K562 (cell line): ENCODE data around the gene TRMU. TPM values are rescaled to one million over a fixed set of nuclear protein-coding genes. Genes with fewer than 3 reads are reported as not detected.

Source experiments
- ATAC-seq: fragments of 200-7000 bp; cut with Tn5 transposase; 3 replicates; pipeline ENCODE4 v1.9.1; 2020; ENCODE audit warnings: moderate library complexity
- BruUV-seq: library from RNA; stranded (reverse); fragments of 400-500 nt; replicated peaks from 2 replicates; lab custom pipeline; 2021; lab: Mats Ljungman, UMichigan
- CTCF ChIA-PET: fragments of 300-600 bp; formaldehyde crosslinking; extraction: SDS; loops from one replicate; lab custom pipeline; 2021; ENCODE audit warnings: low intra/inter-chr PET ratio; lab: Yijun Ruan, JAX
- POLR2A ChIA-PET: fragments of 300-600, 350-650 bp; sonication (Branson Sonifier 250); formaldehyde crosslinking; extraction: SDS; loops from one replicate; lab custom pipeline; 2021; ENCODE audit warnings: antibody characterized with exemption, inconsistent platforms; lab: Yijun Ruan, JAX
- DNase-seq, 4 experiments: peaks; one replicate each; pipeline versions ENCODE4 v3.0.0 to v3.0.0-alpha.2; 2011 to 2018; ENCODE audit warnings: low spot score in 3 of 4, mixed read lengths in 3 of 4; ENCODE audit errors: extremely low read depth in 1 of 4
- FAIRE-seq: peaks from 2 replicates; lab custom pipeline; 2011; peaks lifted over from hg19 to GRCh38; lab: Jason Lieb, UNC
- H2AFZ ChIP-seq: 2 replicates; pipeline ENCODE4 v1.6.0; 2011; ENCODE audit warnings: low read depth, low read length, control low read depth, inconsistent platforms
- H3K27ac ChIP-seq: fragments of 200-600 bp; 3 replicates; pipeline ENCODE4 v1.8.0; 2011; ENCODE audit warnings: low read depth, mild to moderate bottlenecking, control low read depth, inconsistent platforms, low read length, moderate library complexity, mixed read lengths; ENCODE audit errors: extremely low read depth
- H3K27me3 ChIP-seq, 2 experiments: fragments of 300-600 bp in 1 of 2; 2 replicates in 1 of 2; 3 replicates in 1 of 2; pipeline versions ENCODE4 v1.6.0 to v1.8.0; 2011; ENCODE audit warnings: inconsistent platforms in 2 of 2, low read length in 2 of 2, mild to moderate bottlenecking in 1 of 2, mixed read lengths in 1 of 2, moderate library complexity in 1 of 2; ENCODE audit not compliant: control insufficient read depth in 2 of 2, insufficient read depth in 2 of 2
- H3K36me3 ChIP-seq: fragments of 300-600 bp; 3 replicates; pipeline ENCODE4 v1.8.0; 2011; ENCODE audit warnings: mild to moderate bottlenecking, low read length, inconsistent platforms; ENCODE audit not compliant: control insufficient read depth, insufficient read depth
- H3K4me1 ChIP-seq, 2 experiments: fragments of 200-600 bp in 1 of 2; replicated peaks in 1 of 2; 2 replicates in 1 of 2; 3 replicates in 1 of 2; pipeline versions ENCODE4 v1.5.1 to v1.8.0; 2011; ENCODE audit warnings: inconsistent platforms in 2 of 2, low read length in 2 of 2, mild to moderate bottlenecking in 1 of 2, mixed read lengths in 1 of 2, moderate library complexity in 1 of 2; ENCODE audit not compliant: control insufficient read depth in 2 of 2, insufficient read depth in 2 of 2
- H3K4me2 ChIP-seq: 2 replicates; pipeline ENCODE4 v1.6.1; 2011; ENCODE audit warnings: low read length, control low read depth, inconsistent platforms, mixed read lengths; ENCODE audit not compliant: insufficient read depth
- H3K4me3 ChIP-seq: fragments of 200-600 bp; sonication (generic), shearing (Covaris generic); 2 replicates; pipeline ENCODE4 v1.5.1; 2016; ENCODE audit warnings: control low read depth, inconsistent platforms
- H3K79me2 ChIP-seq: fragments of 200-600 bp; 3 replicates; pipeline ENCODE4 v1.8.0; 2011; ENCODE audit warnings: low read length, inconsistent platforms; ENCODE audit not compliant: control insufficient read depth, insufficient read depth
- H3K9ac ChIP-seq, 2 experiments: 2 replicates each; pipeline versions ENCODE4 v1.6.0 to v1.6.1; 2011; ENCODE audit warnings: low read depth in 2 of 2, low read length in 2 of 2, control low read depth in 1 of 2, inconsistent platforms in 1 of 2, mild to moderate bottlenecking in 1 of 2, mixed read lengths in 1 of 2; ENCODE audit not compliant: insufficient read depth in 1 of 2
- H3K9me1 ChIP-seq: one replicate; pipeline ENCODE4 v1.6.0; 2011; ENCODE audit warnings: inconsistent platforms, mild to moderate bottlenecking, low read length, moderate library complexity; ENCODE audit not compliant: control insufficient read depth, insufficient read depth
- H3K9me3 ChIP-seq: replicated peaks from 2 replicates; pipeline ENCODE4 v1.5.1; 2011; ENCODE audit warnings: low read depth, low read length, inconsistent platforms; ENCODE audit not compliant: control insufficient read depth, insufficient read depth
- H4K20me1 ChIP-seq: replicated peaks from 2 replicates; pipeline ENCODE4 v1.6.1; 2011; ENCODE audit warnings: low read length, inconsistent platforms, mixed read lengths; ENCODE audit not compliant: control insufficient read depth, insufficient read depth
- CTCF ChIP-seq, 3 experiments: IDR thresholded peaks in 2 of 3; conservative IDR thresholded peaks in 1 of 3; 2 replicates each; pipeline ENCODE4 v1.5.1; 2011 to 2012; ENCODE audit warnings: low read length in 3 of 3, mild to moderate bottlenecking in 3 of 3, control low read depth in 2 of 3, improper control_type of control experiment in 1 of 3, inconsistent platforms in 1 of 3, low read depth in 1 of 3, mixed read lengths in 1 of 3, moderate library complexity in 1 of 3; ENCODE audit not compliant: insufficient read depth in 2 of 3
- EWSR1 ChIP-seq: fragments of 450-650 bp; IDR thresholded peaks from 2 replicates; pipeline ENCODE4 v1.6.1; 2018; ENCODE audit warnings: borderline replicate concordance, mild to moderate bottlenecking, low read depth, moderate library complexity; ENCODE audit not compliant: partially characterized antibody
- IRF9 ChIP-seq: fragments of 450-650 bp; IDR thresholded peaks from 2 replicates; pipeline ENCODE4 v1.6.1; 2016; ENCODE audit warnings: missing biosample characterization, missing genetic modification characterization
- RAD21 ChIP-seq, 2 experiments: fragments of 250-450 bp in 1 of 2; fragments of 450-650 bp in 1 of 2; sonication (Bioruptor Pico) in 1 of 2; formaldehyde crosslinking in 1 of 2; IDR thresholded peaks in 1 of 2; conservative IDR thresholded peaks in 1 of 2; 2 replicates each; pipeline versions ENCODE4 v1.4.0 to v1.8.0; 2020 to 2022; ENCODE audit warnings: mild to moderate bottlenecking in 2 of 2, moderate library complexity in 1 of 2
- REST ChIP-seq, 2 experiments: fragments of 450-650 bp; formaldehyde crosslinking in 1 of 2; IDR thresholded peaks; 2 replicates each; pipeline versions ENCODE4 v1.4.0 to v1.6.1; 2014 to 2020; ENCODE audit warnings: mild to moderate bottlenecking in 2 of 2, borderline replicate concordance in 1 of 2, low read depth in 1 of 2
- SMC3 ChIP-seq: conservative IDR thresholded peaks from 2 replicates; pipeline ENCODE4 v1.6.1; 2011; ENCODE audit warnings: low read depth, low read length, improper control_type of control experiment; ENCODE audit not compliant: insufficient read depth
- SRSF1 ChIP-seq: fragments of 200-400 bp; formaldehyde crosslinking; IDR thresholded peaks from 2 replicates; pipeline ENCODE4 v1.6.1; 2017; ENCODE audit warnings: mild to moderate bottlenecking, low read depth, low read length, moderate library complexity
- TCF7 ChIP-seq: sonication (generic); IDR thresholded peaks from 2 replicates; pipeline ENCODE4 v1.6.1; 2016; ENCODE audit warnings: antibody characterized with exemption, borderline replicate concordance
- WGBS: fragments of 100-300 bp; shearing (Covaris generic); methylation state at CpG from one replicate; pipeline ENCODE4 v1.1.6; 2016; ENCODE audit warnings: low coverage, mixed read lengths; ENCODE audit not compliant: insufficient coverage; ENCODE audit errors: missing lambda C conversion rate; 5-methylcytosine and 5-hydroxymethylcytosine counted together
- in situ Hi-C: fragments of 300-500 bp; cut with MboI; formaldehyde crosslinking; loops from 4 replicates; pipeline ENCODE4 v1.15.0; 2018; ENCODE audit warnings: inconsistent platforms, mixed read lengths
- intact Hi-C: fragments of 100-400 bp; cut with micrococcal nuclease; formaldehyde crosslinking; loops from 2 replicates; pipeline ENCODE4 v1.14.2; 2022
- polyA plus RNA-seq, 8 experiments: library from polyadenylated mRNA; depleted of rRNA in 4 of 8; stranded (reverse) in 5 of 8; unstranded in 3 of 8; fragments of >200 nt; fragmentation: Nextera tagmentation in 2 of 8; fragmentation: Illumina TruSeq in 1 of 8; extraction: Ambion mirVana in 2 of 8; extraction: Trizol in 1 of 8; gene quantifications; 2 replicates each; pipeline versions ENCODE4 v1.2.1 to v1.2.3, GENCODE V29; 2011 to 2014; ENCODE audit warnings: inconsistent platforms in 1 of 8, missing spikeins in 1 of 8
- total RNA-seq, 7 experiments: library from RNA; depleted of rRNA in 6 of 7; stranded (reverse); fragments of >200 nt in 6 of 7; fragmentation: Illumina TruSeq in 2 of 7; extraction: Trizol in 2 of 7; gene quantifications; 2 replicates each; pipeline versions ENCODE4 v1.2.1 to v1.2.3, GENCODE V29; 2011 to 2021; ENCODE audit warnings: low replicate concordance in 1 of 7

Gene TRMU
- total and polyA plus RNA-seq, 9 of the 15 experiments (the other 6 are each of a cell fraction or from before 2014, with no cell fraction given), result 2.3 to 49.9 (median 35.3) TPM

- in situ Hi-C loops, result no loop called here
- intact Hi-C loops, result no loop called here
- Histone ChIP-seq H3K4me1 (peaks cover 0 to 3% of the 10 kb centered on the region in 2 experiments; a peak in 2 of 5 replicates), H3K4me3 (no peak overlapping the region), H3K27me3 (no peaks in the 10 kb centered on the region), H3K9ac (no peak overlapping the region), H3K27ac (no peak overlapping the region), H3K36me3 (peaks cover 52% of the 10 kb centered on the region; the same call in 2 of the 3 replicates), H3K4me2 (no peak overlapping the region), H3K9me3 (no peaks in the 10 kb centered on the region), H3K9me1 (no peaks in the 10 kb centered on the region), H2AFZ (no peak overlapping the region), H3K79me2 (no peaks in the 10 kb centered on the region), H4K20me1 (peaks cover 3% of the 10 kb centered on the region; the same call in 1 of the 2 replicates)
- ATAC-seq, result peak; percentile 88
- CTCF ChIA-PET, result interaction anchor here (1.2 kb wide), 1 partner anchor 187 kb away, joined by 4 read pairs; no protein-coding TSS in a partner anchor
- POLR2A ChIA-PET, result no interaction called here
- DNase-seq, result peak; percentile 48 to 66 (median 62)
- FAIRE-seq, result no peak
- no TSS peak for BruUV-seq
- WGBS, result 71% methylated on average over 16 of the region's 22 CpGs
- TF ChIP-seq IRF9, result no peak
- TF ChIP-seq EWSR1, result no peak
- TF ChIP-seq SRSF1, result no peak
- peak; percentile 63 to 64 (median 63) for TF ChIP-seq CTCF (IDR thresholded peaks at IDR 0.05 in 2 of 3, conservative IDR thresholded peaks at IDR 0.05 in 1 of 3; ENCODE audit: insufficient read depth in 2 of 3, low read depth in 1 of 3, low read length in 3 of 3)
- peak; percentile 28; the same call in 1 of the 2 replicates for TF ChIP-seq REST (IDR thresholded peaks at IDR 0.05; ENCODE audit: borderline replicate concordance)
- TF ChIP-seq REST (CRISPR knock-in tag; IDR thresholded peaks at IDR 0.05; ENCODE audit: low read depth), result no peak
- no peak for TF ChIP-seq TCF7
- peak; percentile 60 for TF ChIP-seq SMC3
- peak; percentile 22 to 54 for TF ChIP-seq RAD21 (CRISPR knock-in tag; conservative IDR thresholded peaks at IDR 0.05 in 1 of 2, IDR thresholded peaks at IDR 0.05 in 1 of 2)
Observed at GRCh38 chr22:46355369-46355995, 20.0 kb downstream of the TRMU start.
